GM10266 (cell line): ENCODE results near the gene CSNK1G1.
"Not testable (repeated sequence)": the region's sequence is repeated elsewhere in the genome, so short reads cannot be mapped to it uniquely, and the experiment has no call there.

Experiments
- DNase-seq: peaks from one replicate; pipeline ENCODE4 v3.0.0; 2012; ENCODE audit errors: extremely low spot score
- CTCF ChIP-seq: IDR thresholded peaks from 2 replicates; pipeline ENCODE4 v1.5.1; 2012; ENCODE audit warnings: mild to moderate bottlenecking, low read depth; ENCODE audit not compliant: control insufficient read depth, insufficient read depth; ENCODE audit errors: missing control alignments

CSNK1G1 gene

GRCh38 chr15:64386291-64386690 is 30.3 kb upstream of the CSNK1G1 start:
- DNase-seq = no peak

GRCh38 chr15:64383760-64384159 is 27.8 kb upstream of the CSNK1G1 start:
- TF ChIP-seq CTCF = no peak
- DNase-seq = no peak

More at GRCh38 chr15:64386291-64386690, 30.3 kb upstream of the CSNK1G1 start:
- TF ChIP-seq CTCF = no peak

- peak; percentile 91 for DNase-seq
- no peak for TF ChIP-seq CTCF
Observed at GRCh38 chr15:64381000-64381751, 25.2 kb upstream of the CSNK1G1 start, which contains the start of gene PCLAF. Gene PCLAF, minus strand, starts transcription at chr15:64381441. Its CDS starts 70 bp downstream, at chr15:64381371.

- not testable (repeated sequence) for DNase-seq
Observed at GRCh38 chr15:64380130-64380870, 24.3 kb upstream of the CSNK1G1 start.

- no peak for TF ChIP-seq CTCF
Observed at GRCh38 chr15:64379216-64379960, 23.4 kb upstream of the CSNK1G1 start.

GRCh38 chr15:64373360-64373759 is 17.4 kb upstream of the CSNK1G1 start:
- no peak for TF ChIP-seq CTCF
- DNase-seq = no peak

More at GRCh38 chr15:64379216-64379960, 23.4 kb upstream of the CSNK1G1 start:
- DNase-seq = no peak

- DNase-seq = not testable (repeated sequence)
Observed at GRCh38 chr15:64371383-64371782, 15.4 kb upstream of the CSNK1G1 start.
